NCI-H446 treated with DMSO at 0.1 percent for 48 hours (cell line): ENCODE results near the gene ZNF358.
"Not testable (repeated sequence)": the region's sequence is repeated elsewhere in the genome, so short reads cannot be mapped to it uniquely, and the experiment has no call there.

ENCODE experiments used
- DNase-seq: peaks from one replicate; lab custom pipeline; 2025; lab: John Stamatoyannopoulos, UW

ZNF358 gene

DNA sequence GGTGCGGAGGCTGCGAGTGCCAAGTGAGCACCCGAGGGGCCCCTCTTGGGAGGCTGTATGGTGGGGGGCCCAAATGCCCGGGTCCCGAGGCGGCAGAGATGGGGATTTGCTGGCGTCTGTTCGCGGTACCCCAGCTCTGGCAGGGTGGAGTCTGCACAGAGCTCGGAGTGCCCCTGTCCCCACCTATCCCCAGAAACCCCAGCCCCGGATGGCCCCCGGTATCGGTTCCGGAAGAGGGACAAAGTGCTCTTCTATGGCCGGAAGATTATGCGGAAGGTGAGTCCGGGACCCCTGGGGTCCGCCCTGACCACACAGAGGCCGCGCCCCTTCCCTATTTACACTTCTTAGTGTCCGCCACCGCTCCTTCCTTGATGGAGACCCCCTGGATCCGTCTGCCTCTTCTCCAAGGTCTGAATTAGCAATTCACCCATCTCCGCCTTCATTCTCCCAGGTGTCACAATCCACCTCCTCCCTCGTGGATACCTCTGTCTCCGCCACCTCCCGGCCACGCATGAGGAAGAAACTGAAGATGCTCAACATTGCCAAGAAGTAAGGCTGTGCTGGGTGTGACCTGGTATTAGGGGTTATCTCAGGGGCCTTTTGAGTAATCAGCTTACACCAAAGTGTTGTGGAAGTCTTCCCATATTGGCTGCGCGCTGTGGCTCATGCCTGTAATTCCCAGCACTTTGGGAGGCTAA, 20.2 kb downstream of the ZNF358 start:
- DNase-seq = no peak

DNA sequence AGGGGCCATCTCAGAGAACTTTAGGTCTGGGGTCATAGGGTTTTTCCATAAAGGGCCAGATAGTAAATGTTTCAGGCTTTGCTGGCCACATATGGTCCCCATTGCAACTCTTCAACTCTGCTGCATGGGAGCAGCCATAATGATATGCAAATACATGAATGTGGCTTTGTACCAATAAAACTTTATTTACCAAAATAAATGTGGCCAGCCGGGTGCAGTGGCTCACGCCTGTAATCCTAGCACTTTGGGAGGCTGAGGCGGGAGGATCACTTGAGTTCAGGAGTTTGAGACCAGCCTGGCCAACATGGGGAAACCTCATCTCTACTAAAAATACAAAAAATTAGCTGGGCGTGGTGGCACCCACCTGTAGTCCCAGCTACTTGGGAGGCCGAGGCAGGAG, 23.1 kb downstream of the ZNF358 start:
- not testable (repeated sequence) for DNase-seq

DNA sequence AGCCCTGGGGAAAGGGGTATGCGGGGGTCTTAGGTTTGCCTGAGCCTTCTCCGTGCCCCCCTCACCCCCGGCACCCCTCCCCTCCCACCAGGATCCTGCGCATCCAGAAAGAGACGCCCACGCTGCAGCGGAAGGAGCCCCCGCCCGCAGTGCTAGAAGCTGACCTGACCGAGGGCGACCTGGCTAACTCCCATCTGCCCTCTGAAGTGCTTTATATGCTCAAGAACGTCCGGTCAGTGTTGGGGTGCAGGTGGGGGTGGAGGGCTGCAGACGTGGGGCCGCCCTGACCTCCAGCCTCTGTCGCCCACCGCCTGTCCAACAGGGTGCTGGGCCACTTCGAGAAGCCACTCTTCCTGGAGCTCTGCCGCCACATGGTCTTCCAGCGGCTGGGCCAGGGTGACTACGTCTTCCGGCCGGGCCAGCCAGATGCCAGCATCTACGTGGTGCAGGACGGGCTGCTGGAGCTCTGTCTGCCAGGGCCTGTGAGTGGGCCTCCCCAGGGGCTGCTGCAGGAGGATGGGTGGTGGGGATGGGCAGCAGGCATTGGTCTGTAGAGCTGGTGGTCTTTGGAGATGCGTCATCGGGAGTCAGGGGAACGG, 24.0 kb downstream of the ZNF358 start:
- no peak for DNase-seq

DNA sequence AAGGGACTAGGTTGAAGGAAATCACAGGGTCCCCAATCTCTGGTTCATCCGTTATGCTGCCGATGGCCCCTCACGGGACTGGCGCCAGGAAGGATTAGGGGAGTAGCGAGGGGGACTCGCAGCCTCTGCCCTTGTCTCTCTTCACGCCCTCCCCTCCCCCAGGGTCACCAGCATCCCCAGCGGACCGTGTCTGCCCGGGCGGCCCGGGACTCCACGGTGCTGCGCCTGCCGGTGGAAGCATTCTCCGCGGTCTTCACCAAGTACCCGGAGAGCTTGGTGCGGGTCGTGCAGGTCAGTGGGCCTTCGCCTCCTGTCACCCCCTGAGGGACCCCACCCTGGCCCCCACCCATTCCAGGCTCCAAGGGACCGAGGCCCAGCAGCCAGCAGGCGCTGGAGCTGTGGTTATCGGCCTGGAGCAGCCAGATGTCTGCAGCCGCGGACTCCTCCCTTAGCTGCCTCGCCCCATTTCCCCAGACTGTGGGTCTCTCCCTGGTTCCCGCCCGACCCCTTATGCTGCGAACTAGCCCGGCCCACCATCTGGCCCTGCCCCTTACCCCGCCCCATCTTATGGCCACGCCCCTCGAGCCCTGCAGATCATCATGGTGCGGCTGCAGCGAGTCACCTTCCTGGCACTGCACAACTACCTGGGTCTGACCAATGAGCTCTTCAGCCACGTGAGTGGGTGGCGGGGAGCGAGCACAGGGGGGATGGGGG, 25.0 kb downstream of the ZNF358 start:
- no peak for DNase-seq

DNA sequence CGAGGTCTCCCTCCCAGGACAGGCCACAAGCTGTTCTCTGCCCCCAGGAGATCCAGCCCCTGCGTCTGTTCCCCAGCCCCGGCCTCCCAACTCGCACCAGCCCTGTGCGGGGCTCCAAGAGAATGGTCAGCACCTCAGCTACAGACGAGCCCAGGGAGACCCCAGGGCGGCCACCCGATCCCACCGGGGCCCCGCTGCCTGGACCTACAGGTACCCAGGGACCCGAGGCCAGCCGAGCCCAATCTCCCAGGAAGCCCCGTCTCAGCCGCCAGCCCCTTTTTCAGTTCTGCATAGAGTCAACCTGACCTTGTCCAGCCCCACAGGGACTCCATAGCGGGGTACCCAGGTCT, 25.5 kb downstream of the ZNF358 start:
- DNase-seq = no peak

DNA sequence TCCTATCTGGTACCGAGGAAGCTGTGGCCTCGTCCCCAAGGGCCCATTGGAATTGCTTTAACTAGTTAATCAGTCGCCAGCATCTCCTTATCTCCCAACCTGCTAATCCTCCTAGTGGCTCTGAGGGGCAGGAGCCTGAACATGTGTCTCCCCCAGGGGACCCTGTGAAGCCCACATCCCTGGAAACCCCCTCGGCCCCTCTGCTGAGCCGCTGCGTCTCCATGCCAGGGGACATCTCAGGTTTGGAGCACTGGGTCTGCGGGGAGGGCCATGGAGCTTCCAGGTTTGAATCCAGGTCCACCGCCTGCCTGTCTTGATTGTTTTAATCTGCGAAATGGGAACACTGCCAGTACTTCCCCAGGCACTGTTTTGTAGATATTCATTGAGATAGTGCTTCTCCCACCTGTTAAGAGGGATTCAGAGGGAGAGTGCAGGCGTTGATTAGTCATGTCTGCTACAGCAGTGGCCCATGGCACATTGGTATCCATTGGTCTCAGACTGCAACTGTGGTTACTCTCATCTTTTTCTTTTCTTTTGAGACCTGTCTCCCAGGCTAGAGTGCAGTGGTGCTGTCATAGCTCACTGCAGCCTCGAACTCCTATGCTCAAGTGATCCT, 26.0 kb downstream of the ZNF358 start:
- no peak for DNase-seq

DNA sequence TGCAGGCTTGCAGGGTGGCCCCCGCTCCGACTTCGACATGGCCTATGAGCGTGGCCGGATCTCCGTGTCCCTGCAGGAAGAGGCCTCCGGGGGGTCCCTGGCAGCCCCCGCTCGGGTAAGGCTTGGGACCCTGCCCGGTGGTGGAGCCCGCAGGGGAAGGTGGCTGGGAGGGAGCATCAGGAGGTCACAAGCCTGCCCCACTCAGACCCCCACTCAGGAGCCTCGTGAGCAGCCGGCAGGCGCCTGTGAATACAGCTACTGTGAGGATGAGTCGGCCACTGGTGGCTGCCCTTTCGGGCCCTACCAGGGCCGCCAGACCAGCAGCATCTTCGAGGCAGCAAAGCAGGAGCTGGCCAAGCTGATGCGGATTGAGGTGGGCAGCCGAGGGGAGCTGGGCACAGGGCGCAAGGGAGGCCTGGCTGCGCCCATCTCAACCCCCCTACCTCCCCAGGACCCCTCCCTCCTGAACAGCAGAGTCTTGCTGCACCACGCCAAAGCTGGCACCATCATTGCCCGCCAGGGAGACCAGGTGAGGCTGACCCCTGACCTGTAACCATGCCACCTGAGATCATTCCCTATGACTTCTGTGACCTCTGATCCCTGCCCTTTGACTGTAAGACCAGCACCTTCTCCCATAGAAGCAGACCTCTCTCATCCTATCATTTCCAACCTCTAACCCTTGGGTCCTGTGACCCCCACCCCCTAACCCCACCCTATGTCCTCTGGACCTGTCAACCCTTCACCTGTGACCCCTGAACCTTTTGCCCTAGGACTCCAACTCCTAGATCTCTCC, 26.8 kb downstream of the ZNF358 start:
- no peak for DNase-seq

DNA sequence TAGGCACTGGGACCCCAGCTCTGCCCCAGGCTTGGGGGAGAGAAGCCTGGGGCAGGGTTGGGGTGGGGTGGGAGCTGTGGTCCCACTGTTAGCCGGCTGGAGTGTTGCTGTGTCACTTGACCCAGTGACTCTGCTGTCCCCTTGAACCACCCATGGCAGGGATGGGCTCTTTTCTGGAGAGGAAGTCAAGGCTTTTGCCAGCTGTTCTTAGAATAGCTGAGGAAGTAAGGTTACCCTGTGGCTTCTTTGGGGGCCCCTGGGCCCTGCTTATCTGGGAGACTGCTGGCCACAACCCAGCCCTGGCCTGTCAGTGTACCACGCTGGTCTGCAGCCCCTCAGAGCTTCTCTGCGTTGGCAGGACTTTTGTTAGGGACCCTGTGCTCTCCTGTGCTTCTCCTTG, 28.7 kb downstream of the ZNF358 start:
- DNase-seq = no peak

DNA sequence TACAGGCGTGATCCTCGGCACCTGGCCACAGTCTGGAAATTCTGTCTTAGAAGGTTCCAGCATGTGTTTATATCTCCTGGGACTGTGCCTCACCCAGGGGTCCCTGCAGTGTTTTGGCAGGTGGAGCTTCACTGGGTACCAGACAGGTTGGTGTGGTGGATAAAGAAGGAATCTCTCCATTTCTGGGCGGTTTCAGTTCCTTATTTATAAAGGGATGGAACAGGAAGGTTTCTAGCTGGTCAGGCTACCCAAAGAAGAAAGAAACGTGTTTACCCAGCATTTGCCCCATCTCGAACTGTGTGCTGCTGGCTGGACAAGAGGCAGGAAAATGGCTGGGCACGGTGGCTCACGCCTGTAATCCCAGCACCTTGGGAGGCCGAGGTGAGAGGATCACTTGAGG, 29.4 kb downstream of the ZNF358 start:
- DNase-seq = no peak

DNA sequence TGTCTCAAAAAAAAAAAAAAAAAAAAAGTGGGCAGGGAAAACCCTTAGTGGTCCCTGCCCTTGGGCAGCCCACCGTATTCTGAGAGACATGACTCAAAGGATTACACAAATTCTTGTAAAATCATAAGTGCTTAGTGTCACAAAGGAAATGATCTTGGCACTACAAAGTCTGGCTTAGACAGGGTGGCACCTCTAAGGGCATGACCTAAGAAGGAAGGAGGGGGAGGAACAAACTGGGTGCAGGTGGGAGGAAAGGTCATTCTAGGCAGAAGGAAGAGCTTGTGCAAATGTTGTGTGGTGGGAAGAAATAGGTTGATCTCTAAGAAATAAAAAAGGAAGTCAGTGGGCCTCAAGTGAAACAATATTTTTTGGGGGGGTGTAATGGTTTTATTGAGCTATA, 30.0 kb downstream of the ZNF358 start:
- no peak for DNase-seq

DNA sequence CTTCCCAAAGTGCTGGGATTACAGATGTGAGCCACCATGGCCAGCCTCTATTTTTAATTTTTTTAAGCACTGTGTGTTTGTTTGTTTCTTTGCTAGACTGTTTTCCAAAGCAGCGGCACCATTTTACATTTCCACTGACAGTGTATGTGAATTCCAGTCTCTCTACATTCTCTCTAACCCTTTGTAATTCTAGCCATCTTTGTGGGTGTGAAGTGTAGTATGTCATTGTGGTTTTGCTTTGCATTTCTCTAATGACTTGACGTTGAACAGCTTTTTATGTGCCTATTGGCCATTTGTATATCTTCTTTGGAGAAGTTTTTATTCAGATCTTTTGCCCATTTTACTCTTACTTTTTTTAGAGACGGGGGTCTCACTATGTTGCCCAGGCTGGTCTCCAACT, 31.3 kb downstream of the ZNF358 start:
- no peak for DNase-seq

DNA sequence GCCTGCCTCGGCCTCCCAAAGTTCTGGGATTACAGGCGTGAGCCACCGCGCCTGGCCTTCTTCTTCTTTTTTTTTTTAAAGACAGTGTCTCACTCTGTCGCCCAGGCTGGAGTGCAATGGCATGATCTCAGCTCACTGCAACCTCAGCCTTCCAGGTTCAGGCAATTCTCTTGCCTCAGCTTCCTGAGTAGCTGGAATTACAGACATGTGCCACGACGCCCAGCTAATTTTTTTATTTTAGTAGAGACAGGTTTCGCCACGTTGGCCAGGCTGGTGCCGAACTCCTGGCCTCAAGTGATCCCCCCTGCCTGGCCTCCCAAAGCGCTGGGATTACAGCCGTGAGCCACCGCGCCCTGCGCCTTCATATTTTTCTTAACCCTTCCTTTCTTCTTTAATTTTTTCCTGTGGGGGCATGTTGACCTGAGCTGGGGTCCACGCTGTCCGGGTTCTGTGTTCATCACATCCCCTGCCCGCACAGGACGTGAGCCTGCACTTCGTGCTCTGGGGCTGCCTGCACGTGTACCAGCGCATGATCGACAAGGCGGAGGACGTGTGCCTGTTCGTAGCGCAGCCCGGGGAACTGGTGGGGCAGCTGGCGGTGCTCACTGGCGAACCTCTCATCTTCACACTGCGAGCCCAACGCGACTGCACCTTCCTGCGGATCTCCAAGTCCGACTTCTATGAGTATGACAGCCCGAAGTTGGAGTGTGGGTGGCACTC, 33.7 kb downstream of the ZNF358 start:
- DNase-seq = no peak

DNA sequence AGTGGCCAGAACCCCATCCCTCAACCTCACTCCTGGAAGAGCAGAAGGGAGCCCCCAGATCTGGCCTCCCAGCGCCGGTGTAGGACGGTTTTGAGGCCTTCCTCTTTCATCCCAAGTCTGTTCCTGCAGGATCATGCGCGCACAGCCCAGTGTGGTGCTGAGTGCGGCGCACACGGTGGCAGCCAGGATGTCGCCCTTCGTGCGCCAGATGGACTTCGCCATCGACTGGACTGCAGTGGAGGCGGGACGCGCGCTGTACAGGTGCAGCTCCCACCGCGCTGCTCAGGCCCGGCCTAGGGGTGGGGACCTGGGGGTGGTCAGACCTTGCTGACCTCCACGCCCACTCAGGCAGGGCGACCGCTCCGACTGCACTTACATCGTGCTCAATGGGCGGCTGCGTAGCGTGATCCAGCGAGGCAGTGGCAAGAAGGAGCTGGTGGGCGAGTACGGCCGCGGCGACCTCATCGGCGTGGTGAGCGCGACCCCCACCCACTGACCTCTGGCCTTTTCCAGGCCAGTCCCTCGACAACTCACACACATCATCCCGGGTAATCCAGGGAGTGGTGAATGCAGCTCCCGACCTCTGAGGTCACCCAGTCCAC, 34.4 kb downstream of the ZNF358 start:
- no peak for DNase-seq

DNA sequence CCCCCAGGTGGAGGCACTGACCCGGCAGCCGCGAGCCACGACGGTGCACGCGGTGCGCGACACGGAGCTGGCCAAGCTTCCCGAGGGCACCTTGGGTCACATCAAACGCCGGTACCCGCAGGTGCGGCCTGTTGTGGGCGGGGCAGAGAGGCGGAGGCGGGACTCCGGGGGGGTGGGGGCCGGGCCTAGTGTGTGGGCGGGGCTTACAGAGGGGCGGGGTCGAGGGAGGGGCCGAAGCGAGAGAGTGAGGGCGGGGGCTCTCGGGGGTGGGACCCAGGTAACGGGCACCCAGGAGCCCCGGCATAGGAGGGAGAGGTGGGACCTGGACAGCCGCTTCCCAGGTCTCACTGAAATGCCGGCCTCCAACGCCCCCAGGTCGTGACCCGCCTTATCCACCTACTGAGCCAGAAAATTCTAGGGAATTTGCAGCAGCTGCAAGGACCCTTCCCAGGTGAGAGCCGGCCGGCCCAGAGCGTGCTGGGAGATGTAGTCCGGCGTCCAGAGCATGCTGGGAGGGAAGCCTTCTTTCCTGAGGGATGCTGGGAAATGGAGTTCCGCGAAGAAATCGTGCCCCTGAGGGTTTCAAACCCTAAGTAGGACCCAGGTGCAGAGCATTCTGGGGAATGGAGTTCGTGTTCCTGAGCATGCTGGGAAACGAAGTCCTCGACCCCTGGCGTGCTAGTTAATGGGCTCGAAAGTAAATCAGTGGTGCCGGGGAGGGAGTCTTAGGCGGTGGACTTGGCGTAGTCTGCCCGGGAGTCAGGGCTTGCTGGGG, 35.3 kb downstream of the ZNF358 start:
- no peak for DNase-seq

DNA sequence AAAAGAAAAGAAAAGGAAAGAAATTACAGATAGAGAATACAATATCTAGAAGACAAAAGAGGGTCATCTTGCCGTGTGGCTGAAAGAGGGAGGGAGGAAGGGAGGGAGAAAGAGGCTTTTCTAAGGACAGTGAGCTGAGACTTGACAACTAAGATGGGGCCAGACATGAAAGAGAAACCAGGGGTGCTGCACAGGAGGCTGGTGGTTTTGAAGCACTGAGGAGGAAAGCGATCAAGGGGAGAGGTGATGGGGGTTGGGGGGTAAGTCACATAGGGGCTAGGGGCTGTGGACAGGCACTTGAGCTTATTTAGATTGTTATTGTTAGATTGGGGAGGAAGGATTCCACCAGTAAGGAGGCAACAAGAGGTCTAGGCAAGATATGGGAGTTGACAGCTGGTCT, 36.9 kb downstream of the ZNF358 start:
- no peak for DNase-seq

DNA sequence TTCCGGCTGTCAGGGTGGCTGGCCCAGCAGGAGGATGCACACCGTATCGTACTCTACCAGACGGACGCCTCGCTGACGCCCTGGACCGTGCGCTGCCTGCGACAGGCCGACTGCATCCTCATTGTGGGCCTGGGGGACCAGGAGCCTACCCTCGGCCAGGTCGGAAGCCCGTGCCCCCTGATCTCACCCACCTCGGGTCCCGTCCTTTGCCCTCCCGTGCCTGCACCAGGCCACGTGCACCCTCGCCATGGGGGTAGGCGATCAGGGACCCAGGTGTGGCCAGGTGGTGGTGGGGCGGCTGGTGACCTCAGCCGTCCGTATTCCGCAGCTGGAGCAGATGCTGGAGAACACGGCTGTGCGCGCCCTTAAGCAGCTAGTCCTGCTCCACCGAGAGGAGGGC, 38.7 kb downstream of the ZNF358 start:
- no peak for DNase-seq

DNA sequence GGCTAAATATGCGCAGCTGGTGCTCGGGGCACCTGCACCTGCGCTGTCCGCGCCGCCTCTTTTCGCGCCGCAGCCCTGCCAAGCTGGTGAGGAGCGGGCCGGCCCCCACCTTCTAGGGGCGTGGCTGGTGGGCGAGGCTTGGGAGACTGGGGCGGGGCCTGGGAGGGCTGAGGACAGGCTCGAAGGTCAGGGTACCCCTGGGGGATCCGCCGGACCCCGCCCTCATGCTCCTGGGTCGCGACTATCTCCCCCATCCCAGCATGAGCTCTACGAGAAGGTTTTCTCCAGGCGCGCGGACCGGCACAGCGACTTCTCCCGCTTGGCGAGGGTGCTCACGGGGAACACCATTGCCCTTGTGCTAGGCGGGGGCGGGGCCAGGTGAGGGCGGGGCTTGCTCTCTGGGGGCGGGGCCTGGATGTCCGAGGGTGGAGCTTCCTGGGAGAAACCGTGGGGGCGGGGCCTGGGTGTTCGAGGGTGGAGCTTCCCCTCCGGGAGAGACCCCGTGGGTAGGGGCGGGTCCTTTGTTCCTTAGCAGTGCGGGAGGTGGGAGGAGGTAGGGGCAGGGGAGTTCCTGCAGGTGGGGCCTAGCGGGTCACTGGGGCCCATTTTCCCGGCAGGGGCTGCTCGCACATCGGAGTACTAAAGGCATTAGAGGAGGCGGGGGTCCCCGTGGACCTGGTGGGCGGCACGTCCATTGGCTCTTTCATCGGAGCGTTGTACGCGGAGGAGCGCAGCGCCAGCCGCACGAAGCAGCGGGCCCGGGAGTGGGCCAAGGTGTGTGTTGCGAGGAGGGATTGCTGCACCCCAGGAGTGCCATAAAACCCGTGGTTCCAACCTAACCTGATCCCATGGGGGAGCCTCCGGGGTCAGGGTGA, 39.3 kb downstream of the ZNF358 start:
- DNase-seq = no peak

DNA sequence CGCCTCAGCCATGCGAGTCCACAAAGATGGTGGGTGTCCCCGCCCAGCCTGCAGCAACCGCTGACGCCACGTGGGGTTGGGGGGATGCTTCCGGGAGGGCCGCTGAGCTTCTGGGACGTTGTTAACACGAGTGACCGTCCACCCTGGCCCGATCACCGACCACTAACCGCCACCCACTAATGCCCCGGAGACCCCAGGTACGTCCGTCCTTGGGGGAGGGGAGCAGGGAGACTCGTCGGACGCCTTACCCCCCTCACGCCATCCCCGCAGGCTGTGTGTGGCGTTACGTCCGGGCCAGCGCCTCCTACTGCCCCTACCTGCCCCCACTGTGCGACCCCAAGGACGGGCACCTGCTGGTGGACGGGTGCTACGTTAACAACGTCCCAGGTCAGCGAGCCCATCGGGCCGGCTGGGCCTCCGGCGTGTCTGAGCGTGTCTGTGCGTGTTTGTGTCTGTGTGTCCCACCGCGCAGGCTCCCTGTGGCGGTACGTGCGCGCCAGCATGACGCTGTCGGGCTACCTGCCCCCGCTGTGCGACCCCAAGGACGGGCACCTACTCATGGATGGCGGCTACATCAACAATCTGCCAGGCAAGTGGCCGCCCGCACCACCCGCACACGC, 40.9 kb downstream of the ZNF358 start:
- no peak for DNase-seq

DNA sequence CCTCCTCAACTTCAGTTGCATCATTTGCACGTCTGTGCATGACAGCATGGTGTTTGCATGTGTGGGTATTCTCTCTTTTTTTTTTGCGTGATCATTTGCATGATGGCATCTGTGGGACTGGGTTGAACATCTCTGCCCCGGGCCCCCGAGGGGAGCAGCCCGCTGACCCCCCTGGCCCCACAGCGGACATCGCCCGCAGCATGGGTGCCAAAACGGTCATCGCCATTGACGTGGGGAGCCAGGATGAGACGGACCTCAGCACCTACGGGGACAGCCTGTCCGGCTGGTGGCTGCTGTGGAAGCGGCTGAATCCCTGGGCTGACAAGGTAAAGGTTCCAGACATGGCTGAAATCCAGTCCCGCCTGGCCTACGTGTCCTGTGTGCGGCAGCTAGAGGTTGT, 42.8 kb downstream of the ZNF358 start:
- DNase-seq = no peak
